ENCODE measurements around the gene RCBTB1.

- TF ChIP-seq CTCF (IDR thresholded peaks at IDR 0.05; ENCODE audit: insufficient read depth, low read depth, low read length) (no peak), EZH2 (IDR thresholded peaks at IDR 0.05; ENCODE audit: insufficient read depth, low read length) (no peak)
These were observed 31.0 kb downstream of the RCBTB1 start for GRCh38 chr13:49554387-49554786.

Measured in astrocyte (in vitro differentiated cells and primary cell).